HPDE6-E6E7 (cell line): ENCODE results near the gene PLB1.

Experiments used
- DNase-seq: peaks from one replicate; pipeline ENCODE4 v3.0.0; 2011; ENCODE audit warnings: missing footprints; ENCODE audit errors: extremely low spot score

PLB1 gene

DNA sequence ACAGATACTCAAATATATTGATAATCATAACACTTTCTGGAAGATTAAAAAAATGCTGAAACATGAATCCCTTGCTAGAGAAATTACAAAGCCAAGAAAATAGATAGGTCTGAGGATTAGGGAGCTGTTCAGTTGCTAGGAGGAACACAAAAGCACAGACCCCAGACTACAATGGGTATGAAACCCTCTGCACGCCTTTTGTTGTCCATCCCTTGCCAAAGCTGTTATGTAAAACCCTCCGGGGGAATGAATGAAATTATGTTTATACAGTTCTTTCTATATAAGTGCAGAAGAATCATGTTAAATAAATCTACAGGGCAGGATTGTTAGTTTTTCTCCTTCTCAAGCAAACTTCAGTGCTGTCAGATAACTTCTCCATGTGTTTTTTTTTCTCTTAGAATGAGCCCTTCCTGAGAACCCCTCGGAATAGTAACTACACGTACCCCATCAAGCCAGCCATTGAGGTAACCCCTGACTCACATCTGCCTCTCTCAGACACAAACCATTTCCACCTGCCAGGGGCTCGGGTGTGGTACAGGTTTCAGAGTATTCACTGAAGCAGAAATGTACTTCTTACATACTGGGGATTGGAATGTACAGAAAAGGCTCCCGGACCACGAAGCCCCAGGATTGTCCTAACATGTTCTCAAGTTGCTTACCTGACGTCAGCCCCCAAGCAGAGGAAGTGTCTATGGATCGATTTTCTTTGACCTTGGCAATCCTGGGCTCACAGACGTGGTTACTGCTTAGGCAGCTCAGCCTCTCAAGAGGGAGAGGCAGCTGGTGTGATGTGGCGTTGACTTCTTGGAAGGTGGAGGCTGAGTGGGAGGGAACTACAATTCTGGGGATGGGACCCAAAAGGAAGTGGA lies 118.0 kb downstream of the PLB1 start:
- DNase-seq = peak; percentile 96

- no peak for DNase-seq
Measured at GRCh38 chr2:28615706-28616105, 119.8 kb downstream of the PLB1 start.

GRCh38 chr2:28616396-28616999 lies 120.6 kb downstream of the PLB1 start:
- DNase-seq = no peak

DNA sequence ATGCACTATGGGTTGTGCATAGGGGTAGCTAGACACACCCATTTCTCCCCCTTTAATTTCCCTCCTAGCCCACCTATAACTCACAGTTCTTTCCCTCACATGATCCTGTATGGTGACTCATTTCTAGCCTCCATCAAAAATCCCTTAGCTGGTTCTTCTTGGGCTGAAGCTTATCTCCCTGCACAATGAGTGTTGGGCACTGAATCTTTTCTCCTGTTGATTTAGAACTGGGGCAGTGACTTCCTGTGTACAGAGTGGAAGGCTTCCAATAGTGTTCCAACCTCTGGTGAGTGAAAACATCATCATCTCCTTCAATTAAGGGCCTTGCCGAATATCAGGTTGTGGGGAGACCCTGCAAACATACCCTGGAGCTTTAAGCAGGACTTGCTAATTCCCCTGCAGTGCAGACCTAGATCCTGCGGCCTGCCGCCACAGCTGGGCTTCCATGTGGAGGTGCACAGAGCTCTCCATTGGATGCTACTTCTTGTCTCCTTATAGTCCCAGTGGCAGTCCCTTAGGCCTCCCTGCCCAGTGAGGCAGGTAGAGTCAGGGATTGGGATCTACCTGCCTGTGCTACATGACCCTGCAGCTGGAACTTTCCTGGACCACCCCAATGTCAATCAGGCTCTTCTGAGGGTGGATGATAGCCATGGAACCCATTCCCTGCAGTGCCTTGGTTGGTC lies 121.8 kb downstream of the PLB1 start:
- DNase-seq = no peak

- DNase-seq = no peak
Measured at GRCh38 chr2:28618221-28619141, 122.6 kb downstream of the PLB1 start.

GRCh38 chr2:28619213-28620196 lies 123.6 kb downstream of the PLB1 start:
- DNase-seq = no peak

DNA sequence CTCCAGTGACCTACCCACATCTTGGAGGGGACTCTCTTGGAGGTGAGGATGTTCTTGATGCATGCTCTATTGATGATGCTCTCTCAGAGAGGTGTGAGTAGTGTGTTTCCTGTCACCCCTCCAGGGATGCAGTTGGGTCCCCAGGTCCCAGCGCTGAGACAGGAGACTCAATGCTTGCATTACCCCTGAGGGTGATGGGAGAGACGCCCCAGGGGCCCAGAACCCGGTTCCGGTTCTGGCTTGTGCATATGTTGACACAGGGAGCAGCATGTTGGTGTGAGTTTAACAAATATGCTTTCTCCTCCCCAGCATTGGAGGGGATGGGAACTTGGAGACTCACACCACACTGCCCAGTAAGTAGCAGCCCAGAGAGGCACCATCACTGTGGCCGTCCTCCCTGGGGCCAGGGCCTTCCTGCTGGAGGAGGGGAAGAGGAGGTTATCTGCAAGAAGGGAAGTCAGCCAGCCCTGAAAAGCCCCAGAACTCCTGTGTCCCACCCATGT lies 124.5 kb downstream of the PLB1 start:
- DNase-seq = no peak

- no peak for DNase-seq
Measured at GRCh38 chr2:28620801-28621171, 124.9 kb downstream of the PLB1 start.

DNA sequence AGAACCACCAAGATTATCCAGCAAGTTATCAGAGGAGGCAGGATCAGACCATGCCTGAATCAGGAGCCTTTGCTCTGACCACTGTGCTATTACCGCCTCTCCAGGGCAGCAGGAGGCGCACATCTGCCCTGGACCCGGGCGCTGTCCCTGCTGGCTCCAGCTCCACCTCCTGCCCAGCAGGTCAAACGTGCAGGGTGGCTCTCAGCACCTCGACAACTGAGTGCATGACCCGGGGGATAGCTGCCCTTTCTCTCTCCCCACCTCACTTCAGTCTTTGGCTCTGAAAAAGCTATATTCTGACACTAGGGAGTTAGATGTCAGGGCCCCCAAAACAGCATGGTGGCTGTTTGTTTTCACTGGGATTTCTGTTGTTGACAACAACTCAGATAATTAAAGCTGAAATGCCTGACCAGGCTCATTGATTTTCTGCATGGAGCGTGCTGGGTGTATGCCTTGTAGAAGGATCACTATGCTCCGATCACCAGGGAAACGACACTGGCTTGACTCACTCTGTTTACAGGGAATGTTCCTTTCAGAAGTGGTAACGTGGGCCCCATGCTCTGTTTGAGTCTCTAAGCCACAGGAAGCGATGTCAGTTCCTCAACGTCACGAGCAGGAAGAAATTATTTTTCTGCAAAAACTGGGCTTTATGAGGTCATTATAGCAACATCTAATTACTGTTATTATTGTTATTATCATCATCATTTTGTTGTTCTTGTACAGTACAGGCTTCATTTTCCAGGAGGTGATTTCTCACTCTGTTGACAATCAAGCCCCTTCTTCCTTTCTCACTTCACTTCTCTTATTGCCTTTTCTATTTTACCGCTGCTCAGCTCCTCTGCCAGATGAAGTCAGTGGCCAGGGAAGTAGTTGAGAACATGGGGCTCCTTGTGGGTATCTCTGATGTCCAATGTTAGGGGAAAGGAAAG lies 125.6 kb downstream of the PLB1 start:
- peak; percentile 88 for DNase-seq

DNA sequence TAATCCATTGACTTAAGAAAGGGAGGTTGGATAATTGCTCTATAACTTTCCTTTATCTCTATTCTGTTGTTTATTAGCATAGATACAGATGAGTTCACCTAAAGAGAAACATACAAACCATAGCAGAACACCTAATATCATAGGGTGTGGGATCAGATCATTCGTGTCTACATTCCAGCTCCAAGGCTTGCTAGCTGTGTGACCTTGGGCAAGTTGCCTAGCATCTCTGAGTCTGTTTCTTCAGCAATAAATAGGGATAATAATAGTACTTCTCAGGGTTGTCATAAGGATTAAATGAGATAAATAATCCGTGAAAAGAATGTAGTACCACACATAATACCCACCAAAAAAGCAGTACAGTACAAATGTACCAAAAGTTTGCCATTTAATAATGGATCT lies 126.2 kb downstream of the PLB1 start:
- DNase-seq = no peak

DNA sequence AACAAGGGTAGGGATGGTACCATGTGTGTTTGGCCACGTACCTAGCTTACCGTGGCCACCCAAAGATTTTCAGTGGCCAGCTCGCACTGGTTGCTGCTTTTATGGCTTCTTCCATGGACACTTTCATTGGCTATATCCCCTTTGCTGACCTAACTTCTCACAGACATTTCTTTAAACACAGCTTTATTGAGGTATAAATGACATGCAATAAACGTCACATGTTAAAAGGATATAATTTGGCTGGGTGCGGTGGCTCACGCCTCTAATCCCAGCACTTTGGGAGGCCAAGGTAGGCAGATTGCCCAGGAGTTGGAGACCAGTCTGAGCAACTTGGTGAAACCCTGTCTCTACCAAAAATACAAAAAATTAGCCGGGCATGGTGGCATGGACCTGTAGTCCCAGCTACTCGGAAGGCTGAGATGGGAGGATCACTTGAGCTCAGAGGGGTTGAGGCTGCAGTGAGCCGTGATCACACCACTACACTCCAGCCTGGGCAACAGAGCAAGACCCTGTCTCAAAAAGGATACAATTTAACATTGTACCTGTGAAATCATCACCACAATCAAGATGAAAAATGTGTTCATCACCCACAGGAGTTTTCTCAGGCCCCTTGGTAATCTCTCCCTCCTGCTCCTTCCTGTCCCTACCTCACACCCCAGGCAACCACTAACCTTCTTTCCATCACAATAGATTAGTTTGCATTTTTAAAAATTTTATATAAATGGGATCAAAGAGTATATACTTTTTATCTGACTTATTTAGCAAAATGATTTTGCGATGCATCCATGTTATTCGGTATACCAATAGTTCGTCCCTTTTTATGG lies 127.9 kb downstream of the PLB1 start:
- DNase-seq = no peak

DNA sequence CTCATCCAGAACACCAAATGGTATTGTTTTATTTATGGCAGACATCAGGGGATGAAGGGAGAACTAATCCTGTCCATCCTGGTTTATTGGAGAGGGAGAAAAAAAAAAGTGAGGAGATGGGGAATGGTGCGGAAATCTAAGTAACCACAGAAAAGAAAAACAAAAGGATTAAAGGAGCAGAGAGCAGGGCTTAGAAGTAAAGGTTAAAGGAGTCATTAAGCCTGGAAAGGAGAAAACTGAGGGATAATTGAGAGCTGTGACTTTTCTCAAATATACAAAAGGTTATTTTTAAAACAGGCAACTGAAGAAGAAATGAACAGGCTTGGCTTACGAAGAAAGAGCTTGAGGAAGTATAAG lies 128.6 kb downstream of the PLB1 start:
- DNase-seq = no peak

- no peak for DNase-seq
Measured at GRCh38 chr2:28624793-28625701, 129.2 kb downstream of the PLB1 start.

GRCh38 chr2:28626376-28626775 lies 130.5 kb downstream of the PLB1 start:
- no peak for DNase-seq

GRCh38 chr2:28626891-28627421 lies 131.1 kb downstream of the PLB1 start:
- DNase-seq = no peak

DNA sequence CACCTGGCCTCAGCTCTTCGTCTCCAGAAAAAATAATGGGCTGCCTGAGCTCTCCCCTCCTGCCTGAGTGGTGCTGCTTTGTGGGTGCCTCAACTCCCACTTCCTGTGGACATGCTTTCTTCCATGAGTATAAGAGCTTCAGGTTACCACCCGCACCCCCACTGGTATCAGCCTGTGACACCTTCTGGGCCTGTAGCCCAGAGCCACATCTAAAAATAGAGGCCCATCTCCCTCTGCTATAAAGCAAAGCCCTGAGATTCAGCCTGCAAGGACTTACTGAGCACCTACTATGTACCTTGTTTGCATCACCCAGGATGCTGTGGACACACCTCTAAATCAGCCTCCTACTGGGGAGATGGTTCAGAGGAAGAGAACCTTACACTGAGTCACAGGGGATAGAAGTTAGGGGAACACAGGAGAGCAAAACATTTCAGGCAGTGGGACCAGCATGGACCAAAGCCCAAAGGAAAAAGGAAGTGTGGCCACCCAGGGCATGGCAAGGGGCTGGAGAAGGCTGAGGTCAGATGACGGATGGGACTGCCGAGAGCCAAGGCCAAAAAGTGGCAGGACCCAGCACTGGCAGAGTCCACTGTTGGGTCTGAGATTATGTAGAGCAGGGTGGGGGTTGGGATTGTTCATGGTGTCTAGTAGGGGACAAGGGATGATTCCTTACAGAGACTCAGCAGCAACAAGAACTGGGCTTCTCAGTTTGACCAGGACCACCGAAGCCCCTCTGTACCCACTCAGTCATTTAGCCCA lies 132.0 kb downstream of the PLB1 start:
- no peak for DNase-seq
